A549 (cell line): ENCODE measurements around the gene SYT13.

Experiments used
- FOXS1 ChIP-seq: fragments of 250-450 bp; sonication (Bioruptor Pico); IDR thresholded peaks from 2 replicates; pipeline ENCODE4 v1.5.0; 2020; ENCODE audit warnings: mild to moderate bottlenecking, moderate library complexity
- HOXA7 ChIP-seq: fragments of 250-450 bp; sonication (Bioruptor Pico); IDR thresholded peaks from 2 replicates; pipeline ENCODE4 v1.5.0; 2020; ENCODE audit warnings: mild to moderate bottlenecking, moderate library complexity
- KDM5A ChIP-seq: fragments of 200-600 bp; sonication (generic); IDR thresholded peaks from 2 replicates; pipeline ENCODE4 v1.6.1; 2016; ENCODE audit warnings: antibody characterized with exemption, mild to moderate bottlenecking
- MAFK ChIP-seq: fragments of 450-650 bp; IDR thresholded peaks from 2 replicates; pipeline ENCODE4 v1.6.1; 2014; ENCODE audit not compliant: partially characterized antibody
- NPAS2 ChIP-seq: fragments of 250-450 bp; sonication (Bioruptor Pico); IDR thresholded peaks from 2 replicates; pipeline ENCODE4 v1.8.0; 2022; ENCODE audit warnings: mild to moderate bottlenecking, moderate library complexity, borderline replicate concordance
- POLR2A ChIP-seq: IDR thresholded peaks from 2 replicates; pipeline ENCODE4 v1.6.1; 2012; ENCODE audit warnings: mild to moderate bottlenecking, low read length
- RCOR1 ChIP-seq: fragments of 150-350 bp; IDR thresholded peaks from 2 replicates; pipeline ENCODE4 v1.6.1; 2014; ENCODE audit warnings: antibody characterized with exemption, low read length, low read depth
- SREBF2 ChIP-seq: fragments of 450-650 bp; IDR thresholded peaks from 2 replicates; pipeline ENCODE4 v1.6.1; 2014; ENCODE audit warnings: mild to moderate bottlenecking, moderate library complexity
- ZFP36 ChIP-seq: fragments of 450-650 bp; IDR thresholded peaks from 2 replicates; pipeline ENCODE4 v1.6.1; 2014; ENCODE audit warnings: borderline replicate concordance; ENCODE audit not compliant: partially characterized antibody
- TF ChIP-seq, protein P1 (sequence below): fragments of >200 bp; sonication (Bioruptor Twin); formaldehyde crosslinking; IDR thresholded peaks from 3 replicates; pipeline ENCODE4 v1.5.1; 2016
- TF ChIP-seq, protein P2 (sequence below): fragments of 450-650 bp; IDR thresholded peaks from 2 replicates; pipeline ENCODE4 v1.6.1; 2014; ENCODE audit warnings: antibody characterized with exemption
- TF ChIP-seq, protein P3 (sequence below): IDR thresholded peaks from 2 replicates; pipeline ENCODE4 v1.6.1; 2012; ENCODE audit warnings: low read depth, borderline replicate concordance

DNA sequence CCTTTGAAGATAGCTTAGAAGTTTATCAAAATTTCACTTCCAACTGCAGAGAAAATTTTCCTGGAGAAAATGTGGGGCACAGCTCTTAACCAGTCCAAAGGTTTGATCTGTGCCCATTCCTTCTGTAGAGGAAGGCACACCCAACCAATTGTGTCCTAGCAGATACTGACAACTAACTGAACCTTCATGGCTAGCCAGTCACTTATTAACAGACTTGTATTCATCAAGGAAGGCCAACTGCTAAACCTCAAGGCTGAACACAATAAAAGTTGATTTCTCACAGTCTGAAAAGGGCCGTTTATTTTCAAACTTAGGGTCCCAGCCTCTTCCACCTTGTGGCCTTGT, 19.5 kb downstream of the SYT13 start:
- TF ChIP-seq, protein P1, sequence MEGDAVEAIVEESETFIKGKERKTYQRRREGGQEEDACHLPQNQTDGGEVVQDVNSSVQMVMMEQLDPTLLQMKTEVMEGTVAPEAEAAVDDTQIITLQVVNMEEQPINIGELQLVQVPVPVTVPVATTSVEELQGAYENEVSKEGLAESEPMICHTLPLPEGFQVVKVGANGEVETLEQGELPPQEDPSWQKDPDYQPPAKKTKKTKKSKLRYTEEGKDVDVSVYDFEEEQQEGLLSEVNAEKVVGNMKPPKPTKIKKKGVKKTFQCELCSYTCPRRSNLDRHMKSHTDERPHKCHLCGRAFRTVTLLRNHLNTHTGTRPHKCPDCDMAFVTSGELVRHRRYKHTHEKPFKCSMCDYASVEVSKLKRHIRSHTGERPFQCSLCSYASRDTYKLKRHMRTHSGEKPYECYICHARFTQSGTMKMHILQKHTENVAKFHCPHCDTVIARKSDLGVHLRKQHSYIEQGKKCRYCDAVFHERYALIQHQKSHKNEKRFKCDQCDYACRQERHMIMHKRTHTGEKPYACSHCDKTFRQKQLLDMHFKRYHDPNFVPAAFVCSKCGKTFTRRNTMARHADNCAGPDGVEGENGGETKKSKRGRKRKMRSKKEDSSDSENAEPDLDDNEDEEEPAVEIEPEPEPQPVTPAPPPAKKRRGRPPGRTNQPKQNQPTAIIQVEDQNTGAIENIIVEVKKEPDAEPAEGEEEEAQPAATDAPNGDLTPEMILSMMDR = no peak
- TF ChIP-seq, protein P2, sequence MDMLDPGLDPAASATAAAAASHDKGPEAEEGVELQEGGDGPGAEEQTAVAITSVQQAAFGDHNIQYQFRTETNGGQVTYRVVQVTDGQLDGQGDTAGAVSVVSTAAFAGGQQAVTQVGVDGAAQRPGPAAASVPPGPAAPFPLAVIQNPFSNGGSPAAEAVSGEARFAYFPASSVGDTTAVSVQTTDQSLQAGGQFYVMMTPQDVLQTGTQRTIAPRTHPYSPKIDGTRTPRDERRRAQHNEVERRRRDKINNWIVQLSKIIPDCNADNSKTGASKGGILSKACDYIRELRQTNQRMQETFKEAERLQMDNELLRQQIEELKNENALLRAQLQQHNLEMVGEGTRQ = no peak
- TF ChIP-seq HOXA7 (CRISPR knock-in tag) (no peak), FOXS1 (no peak), POLR2A (no peak), MAFK (no peak), NPAS2 (CRISPR knock-in tag) (no peak), ZFP36 (no peak), KDM5A (no peak), SREBF2 (no peak), RCOR1 (no peak)
- TF ChIP-seq, protein P3, sequence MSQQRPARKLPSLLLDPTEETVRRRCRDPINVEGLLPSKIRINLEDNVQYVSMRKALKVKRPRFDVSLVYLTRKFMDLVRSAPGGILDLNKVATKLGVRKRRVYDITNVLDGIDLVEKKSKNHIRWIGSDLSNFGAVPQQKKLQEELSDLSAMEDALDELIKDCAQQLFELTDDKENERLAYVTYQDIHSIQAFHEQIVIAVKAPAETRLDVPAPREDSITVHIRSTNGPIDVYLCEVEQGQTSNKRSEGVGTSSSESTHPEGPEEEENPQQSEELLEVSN = no peak
